Measurements from ENCODE around the gene HADH. TPM values are rescaled to one million over a fixed set of nuclear protein-coding genes. Genes with fewer than 3 reads are reported as not detected.
A peak's percentile ranks its signal among the peaks of the same experiment; 100 is the strongest.

HADH gene
- total RNA-seq, 1 donor from 2014 or later, result 10.8 TPM

DNA sequence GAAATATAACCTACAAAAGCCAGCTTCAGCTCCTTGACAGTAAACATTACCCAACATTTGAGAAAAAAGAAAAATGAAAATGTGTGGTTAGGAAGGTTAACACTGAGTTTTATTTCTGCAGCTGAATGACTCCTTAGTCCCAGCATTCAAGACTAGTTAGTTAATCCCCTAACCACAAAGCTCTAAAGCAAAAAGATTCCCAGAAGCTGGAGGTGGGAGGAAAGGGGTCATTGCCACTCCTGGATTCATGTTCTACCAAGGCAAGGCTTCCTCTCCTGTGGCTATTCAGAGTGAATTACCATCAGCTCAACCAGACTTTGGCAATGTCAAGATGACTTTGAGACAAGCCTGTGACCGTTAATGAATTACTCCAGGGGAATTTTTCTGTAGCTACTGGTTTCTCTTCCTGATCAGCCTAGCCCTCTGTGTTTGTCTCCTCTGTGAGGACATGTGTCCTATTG is 63.6 kb downstream of the HADH start:
- Mint-ChIP-seq H3K9me3 (ENCODE audit: unreplicated experiment) (no peaks in the 10 kb centered on the region), H3K36me3 (ENCODE audit: unreplicated experiment) (no peaks in the 10 kb centered on the region), H3K27ac (ENCODE audit: unreplicated experiment) (no peak overlapping the region), H3K27me3 (ENCODE audit: unreplicated experiment) (no peaks in the 10 kb centered on the region), H3K4me3 (ENCODE audit: unreplicated experiment) (no peak overlapping the region), H3K4me1 (ENCODE audit: low read depth, unreplicated experiment) (peaks cover 28% of the 10 kb centered on the region)
- TF ChIP-seq, protein P1, sequence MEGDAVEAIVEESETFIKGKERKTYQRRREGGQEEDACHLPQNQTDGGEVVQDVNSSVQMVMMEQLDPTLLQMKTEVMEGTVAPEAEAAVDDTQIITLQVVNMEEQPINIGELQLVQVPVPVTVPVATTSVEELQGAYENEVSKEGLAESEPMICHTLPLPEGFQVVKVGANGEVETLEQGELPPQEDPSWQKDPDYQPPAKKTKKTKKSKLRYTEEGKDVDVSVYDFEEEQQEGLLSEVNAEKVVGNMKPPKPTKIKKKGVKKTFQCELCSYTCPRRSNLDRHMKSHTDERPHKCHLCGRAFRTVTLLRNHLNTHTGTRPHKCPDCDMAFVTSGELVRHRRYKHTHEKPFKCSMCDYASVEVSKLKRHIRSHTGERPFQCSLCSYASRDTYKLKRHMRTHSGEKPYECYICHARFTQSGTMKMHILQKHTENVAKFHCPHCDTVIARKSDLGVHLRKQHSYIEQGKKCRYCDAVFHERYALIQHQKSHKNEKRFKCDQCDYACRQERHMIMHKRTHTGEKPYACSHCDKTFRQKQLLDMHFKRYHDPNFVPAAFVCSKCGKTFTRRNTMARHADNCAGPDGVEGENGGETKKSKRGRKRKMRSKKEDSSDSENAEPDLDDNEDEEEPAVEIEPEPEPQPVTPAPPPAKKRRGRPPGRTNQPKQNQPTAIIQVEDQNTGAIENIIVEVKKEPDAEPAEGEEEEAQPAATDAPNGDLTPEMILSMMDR (IDR thresholded peaks at IDR 0.05; ENCODE audit: partially characterized antibody, unreplicated experiment), result no peak
- DNase-seq, result no peak

- TF ChIP-seq, protein P1 (IDR thresholded peaks at IDR 0.05; ENCODE audit: partially characterized antibody, unreplicated experiment), result no peak
- Mint-ChIP-seq H3K4me1 (ENCODE audit: low read depth, unreplicated experiment) (peaks cover 35% of the 10 kb centered on the region), H3K36me3 (ENCODE audit: unreplicated experiment) (no peaks in the 10 kb centered on the region), H3K9me3 (ENCODE audit: unreplicated experiment) (no peaks in the 10 kb centered on the region), H3K27ac (ENCODE audit: unreplicated experiment) (no peak overlapping the region), H3K4me3 (ENCODE audit: unreplicated experiment) (no peak overlapping the region), H3K27me3 (ENCODE audit: unreplicated experiment) (no peaks in the 10 kb centered on the region)
- DNase-seq, result no peak
These were observed 64.4 kb downstream of the HADH start for GRCh38 chr4:108054025-108054638.

DNA sequence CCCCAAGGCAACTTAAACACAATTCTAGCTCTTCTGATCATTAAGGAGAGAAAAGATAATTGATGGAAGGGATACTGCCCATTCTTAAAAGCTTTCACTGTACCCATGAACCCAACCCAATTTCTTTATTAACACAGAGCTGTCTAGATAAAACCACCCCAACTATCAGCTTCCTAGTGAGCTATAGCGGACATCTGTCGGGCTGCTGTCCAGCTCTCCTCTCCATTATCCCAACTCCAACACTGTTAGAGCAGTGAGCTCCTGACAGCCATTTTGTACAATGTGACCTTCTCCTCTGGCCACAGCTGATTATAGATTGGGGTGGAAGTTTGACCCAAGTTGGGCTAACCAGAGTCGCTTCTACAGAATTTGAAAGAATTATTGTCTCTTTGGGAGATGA is 66.1 kb downstream of the HADH start:
- no peaks in the 10 kb centered on the region for H3K9me3 Mint-ChIP-seq (ENCODE audit: unreplicated experiment)
- H3K4me3 Mint-ChIP-seq (ENCODE audit: unreplicated experiment), result no peak overlapping the region
- peaks cover 35% of the 10 kb centered on the region for H3K4me1 Mint-ChIP-seq (ENCODE audit: low read depth, unreplicated experiment)
- H3K27ac Mint-ChIP-seq (ENCODE audit: unreplicated experiment), result peak overlapping the region; percentile 29
- H3K36me3 Mint-ChIP-seq (ENCODE audit: unreplicated experiment), result no peaks in the 10 kb centered on the region
- H3K27me3 Mint-ChIP-seq (ENCODE audit: unreplicated experiment), result no peaks in the 10 kb centered on the region
- TF ChIP-seq, protein P1 (IDR thresholded peaks at IDR 0.05; ENCODE audit: partially characterized antibody, unreplicated experiment), result no peak
- no peak for DNase-seq

- TF ChIP-seq, protein P1 (IDR thresholded peaks at IDR 0.05; ENCODE audit: partially characterized antibody, unreplicated experiment), result no peak
- Mint-ChIP-seq H3K36me3 (ENCODE audit: unreplicated experiment) (no peaks in the 10 kb centered on the region), H3K27ac (ENCODE audit: unreplicated experiment) (no peak overlapping the region), H3K4me3 (ENCODE audit: unreplicated experiment) (no peak overlapping the region), H3K27me3 (ENCODE audit: unreplicated experiment) (peaks cover 1% of the 10 kb centered on the region), H3K4me1 (ENCODE audit: low read depth, unreplicated experiment) (peaks cover 35% of the 10 kb centered on the region), H3K9me3 (ENCODE audit: unreplicated experiment) (no peaks in the 10 kb centered on the region)
- no peak for DNase-seq
These were observed 66.7 kb downstream of the HADH start for GRCh38 chr4:108056418-108056817.

- no peaks in the 10 kb centered on the region for H3K36me3 Mint-ChIP-seq (ENCODE audit: unreplicated experiment)
- H3K9me3 Mint-ChIP-seq (ENCODE audit: unreplicated experiment), result no peaks in the 10 kb centered on the region
- TF ChIP-seq, protein P1 (IDR thresholded peaks at IDR 0.05; ENCODE audit: partially characterized antibody, unreplicated experiment), result no peak
- peaks cover 1% of the 10 kb centered on the region for H3K27me3 Mint-ChIP-seq (ENCODE audit: unreplicated experiment)
- H3K4me1 Mint-ChIP-seq (ENCODE audit: low read depth, unreplicated experiment), result peaks cover 30% of the 10 kb centered on the region
- no peak for DNase-seq
- no peak overlapping the region for H3K4me3 Mint-ChIP-seq (ENCODE audit: unreplicated experiment)
- H3K27ac Mint-ChIP-seq (ENCODE audit: unreplicated experiment), result no peak overlapping the region
These were observed 69.2 kb downstream of the HADH start for GRCh38 chr4:108058685-108059440.
